Measurements from ENCODE around the gene ATP6V0A4. TPM values are rescaled to one million over a fixed set of nuclear protein-coding genes. Genes with fewer than 3 reads are reported as not detected.

The ATP6V0A4 gene
- total RNA-seq, 2 donors from 2014 or later, result 0.29 to 0.44 TPM

- WGBS, 2 experiments (ENCODE audit: insufficient coverage in 1 of 2, insufficient read length in 1 of 2), result 96 to 97% methylated on average over 14 to 18 of the region's 18 CpGs
- no peaks in the 10 kb centered on the region for H3K36me3 Mint-ChIP-seq (ENCODE audit: low read depth)
Measured at GRCh38 chr7:138802706-138803105, 4.7 kb upstream of the ATP6V0A4 start.

DNA sequence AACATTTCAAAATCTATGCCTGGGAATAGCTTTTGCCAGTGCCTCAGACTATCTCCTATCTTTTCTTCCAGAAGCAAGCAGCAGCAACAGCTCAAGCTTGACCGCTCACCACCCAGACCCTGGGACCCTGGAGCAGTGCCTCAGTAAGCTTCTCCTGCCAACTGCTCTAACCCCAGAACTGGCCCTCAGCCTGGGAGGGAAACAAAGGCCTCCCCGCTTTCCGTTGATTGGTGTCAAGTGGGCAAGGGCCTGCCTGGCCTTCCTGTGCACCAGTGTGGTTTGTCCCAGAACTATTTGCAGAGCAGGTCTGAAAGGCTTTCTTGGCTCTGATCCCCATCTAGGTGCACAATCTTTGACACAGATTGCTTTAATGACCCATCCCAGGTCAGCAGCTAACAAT lies 3.3 kb upstream of the ATP6V0A4 start:
- Histone ChIP-seq H3K36me3 (ENCODE audit: control insufficient read depth, insufficient read depth, low read length) (no peaks in the 10 kb centered on the region), H3K4me3 (ENCODE audit: low read length) (no peak overlapping the region), H3K4me1 (ENCODE audit: control insufficient read depth, insufficient read depth, low read length) (no peaks in the 10 kb centered on the region), H3K9me3 (ENCODE audit: control insufficient read depth, low read length) (no peaks in the 10 kb centered on the region), H3K9ac (ENCODE audit: extremely low read depth, low read length, poor library complexity, severe bottlenecking) (no peak overlapping the region), H3K27ac (ENCODE audit: low read depth, low read length) (no peak overlapping the region), H3K27me3 (ENCODE audit: control insufficient read depth, insufficient read depth, low read length, poor library complexity, severe bottlenecking) (no peaks in the 10 kb centered on the region)
- no peak for DNase-seq
- peaks cover 13% of the 10 kb centered on the region for H3K27me3 Mint-ChIP-seq (ENCODE audit: insufficient read depth)
- H3K27ac Mint-ChIP-seq, result no peak overlapping the region
- WGBS, 2 experiments (ENCODE audit: insufficient coverage in 1 of 2, insufficient read length in 1 of 2), result 91 to 100% methylated on average over 1 to 3 of the region's 3 CpGs
- H3K4me3 Mint-ChIP-seq, result no peak overlapping the region
- no peaks in the 10 kb centered on the region for H3K9me3 Mint-ChIP-seq
- no peaks in the 10 kb centered on the region for H3K36me3 Mint-ChIP-seq (ENCODE audit: low read depth)
- TF ChIP-seq, protein P1, sequence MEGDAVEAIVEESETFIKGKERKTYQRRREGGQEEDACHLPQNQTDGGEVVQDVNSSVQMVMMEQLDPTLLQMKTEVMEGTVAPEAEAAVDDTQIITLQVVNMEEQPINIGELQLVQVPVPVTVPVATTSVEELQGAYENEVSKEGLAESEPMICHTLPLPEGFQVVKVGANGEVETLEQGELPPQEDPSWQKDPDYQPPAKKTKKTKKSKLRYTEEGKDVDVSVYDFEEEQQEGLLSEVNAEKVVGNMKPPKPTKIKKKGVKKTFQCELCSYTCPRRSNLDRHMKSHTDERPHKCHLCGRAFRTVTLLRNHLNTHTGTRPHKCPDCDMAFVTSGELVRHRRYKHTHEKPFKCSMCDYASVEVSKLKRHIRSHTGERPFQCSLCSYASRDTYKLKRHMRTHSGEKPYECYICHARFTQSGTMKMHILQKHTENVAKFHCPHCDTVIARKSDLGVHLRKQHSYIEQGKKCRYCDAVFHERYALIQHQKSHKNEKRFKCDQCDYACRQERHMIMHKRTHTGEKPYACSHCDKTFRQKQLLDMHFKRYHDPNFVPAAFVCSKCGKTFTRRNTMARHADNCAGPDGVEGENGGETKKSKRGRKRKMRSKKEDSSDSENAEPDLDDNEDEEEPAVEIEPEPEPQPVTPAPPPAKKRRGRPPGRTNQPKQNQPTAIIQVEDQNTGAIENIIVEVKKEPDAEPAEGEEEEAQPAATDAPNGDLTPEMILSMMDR (conservative IDR thresholded peaks at IDR 0.05), result no peak
- H3K4me1 Mint-ChIP-seq, result peaks cover 13% of the 10 kb centered on the region

More at GRCh38 chr7:138802706-138803105, 4.7 kb upstream of the ATP6V0A4 start:
- H3K36me3 ChIP-seq (ENCODE audit: control insufficient read depth, insufficient read depth, low read length), result no peaks in the 10 kb centered on the region
- Mint-ChIP-seq H3K4me3 (no peak overlapping the region), H3K27me3 (ENCODE audit: insufficient read depth) (peaks cover 13% of the 10 kb centered on the region), H3K9me3 (no peaks in the 10 kb centered on the region), H3K4me1 (peaks cover 10% of the 10 kb centered on the region), H3K27ac (no peak overlapping the region)
- no peaks in the 10 kb centered on the region for H3K9me3 ChIP-seq (ENCODE audit: control insufficient read depth, low read length)
- H3K4me1 ChIP-seq (ENCODE audit: control insufficient read depth, insufficient read depth, low read length), result no peaks in the 10 kb centered on the region
- no peak overlapping the region for H3K9ac ChIP-seq (ENCODE audit: extremely low read depth, low read length, poor library complexity, severe bottlenecking)
- no peaks in the 10 kb centered on the region for H3K27me3 ChIP-seq (ENCODE audit: control insufficient read depth, insufficient read depth, low read length, poor library complexity, severe bottlenecking)
- TF ChIP-seq, protein P1 (conservative IDR thresholded peaks at IDR 0.05), result no peak
- DNase-seq, result no peak
- H3K27ac ChIP-seq (ENCODE audit: low read depth, low read length), result no peak overlapping the region
- H3K4me3 ChIP-seq (ENCODE audit: low read length), result no peak overlapping the region

DNA sequence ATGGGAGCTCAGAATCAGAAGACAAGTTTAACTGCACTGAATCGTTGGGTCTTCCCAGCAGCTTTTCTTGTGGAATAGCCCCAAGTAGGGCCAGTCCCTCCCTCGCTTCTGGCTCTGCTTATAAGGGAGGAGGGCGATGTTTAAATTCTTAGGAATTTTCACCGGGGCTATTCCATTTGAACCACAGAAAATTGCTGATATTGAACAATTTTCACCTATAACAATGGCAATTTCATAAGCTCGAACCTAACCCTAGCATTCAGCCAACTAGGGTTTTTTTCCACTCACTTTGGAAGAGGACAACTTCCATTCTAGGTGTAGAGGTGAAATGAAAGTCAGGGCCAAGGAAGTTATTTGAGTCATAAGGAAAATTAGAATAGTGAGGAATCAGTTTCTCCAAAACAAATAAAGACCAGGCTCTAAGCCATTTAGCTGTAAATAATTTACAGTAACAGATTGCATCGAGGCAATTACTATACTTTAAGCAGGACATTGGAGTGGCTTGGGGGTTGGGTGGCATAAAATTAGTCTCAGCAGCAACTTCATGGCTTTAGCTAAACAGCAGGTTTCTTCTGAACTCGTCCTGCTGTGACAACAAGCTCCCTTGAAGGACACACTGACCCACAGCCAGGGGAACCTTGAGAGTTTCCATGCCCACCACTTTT lies 1.5 kb upstream of the ATP6V0A4 start:
- no peaks in the 10 kb centered on the region for H3K27me3 ChIP-seq (ENCODE audit: control insufficient read depth, insufficient read depth, low read length, poor library complexity, severe bottlenecking)
- H3K36me3 Mint-ChIP-seq (ENCODE audit: low read depth), result no peaks in the 10 kb centered on the region
- no peak overlapping the region for H3K4me3 ChIP-seq (ENCODE audit: low read length)
- H3K9me3 Mint-ChIP-seq, result no peaks in the 10 kb centered on the region
- no peak overlapping the region for H3K27ac Mint-ChIP-seq
- 79 to 90% methylated on average over 2 to 6 of the region's 7 CpGs for WGBS, 2 experiments (ENCODE audit: insufficient coverage in 1 of 2, insufficient read length in 1 of 2)
- TF ChIP-seq, protein P1 (conservative IDR thresholded peaks at IDR 0.05), result no peak
- peaks cover 13% of the 10 kb centered on the region for H3K4me1 Mint-ChIP-seq
- H3K36me3 ChIP-seq (ENCODE audit: control insufficient read depth, insufficient read depth, low read length), result no peaks in the 10 kb centered on the region
- no peak overlapping the region for H3K4me3 Mint-ChIP-seq
- H3K27ac ChIP-seq (ENCODE audit: low read depth, low read length), result no peak overlapping the region
- no peaks in the 10 kb centered on the region for H3K9me3 ChIP-seq (ENCODE audit: control insufficient read depth, low read length)
- DNase-seq, result no peak
- peaks cover 13% of the 10 kb centered on the region for H3K27me3 Mint-ChIP-seq (ENCODE audit: insufficient read depth)
- H3K4me1 ChIP-seq (ENCODE audit: control insufficient read depth, insufficient read depth, low read length), result no peaks in the 10 kb centered on the region
- H3K9ac ChIP-seq (ENCODE audit: extremely low read depth, low read length, poor library complexity, severe bottlenecking), result no peak overlapping the region
